ENCODE measurements around the gene FGF12. TPM values are rescaled to one million over a fixed set of nuclear protein-coding genes. Genes with fewer than 3 reads are reported as not detected.

FGF12 gene
- total and polyA plus RNA-seq, 2 experiments from 2014 or later, result 6.0 to 14.3 TPM

DNA sequence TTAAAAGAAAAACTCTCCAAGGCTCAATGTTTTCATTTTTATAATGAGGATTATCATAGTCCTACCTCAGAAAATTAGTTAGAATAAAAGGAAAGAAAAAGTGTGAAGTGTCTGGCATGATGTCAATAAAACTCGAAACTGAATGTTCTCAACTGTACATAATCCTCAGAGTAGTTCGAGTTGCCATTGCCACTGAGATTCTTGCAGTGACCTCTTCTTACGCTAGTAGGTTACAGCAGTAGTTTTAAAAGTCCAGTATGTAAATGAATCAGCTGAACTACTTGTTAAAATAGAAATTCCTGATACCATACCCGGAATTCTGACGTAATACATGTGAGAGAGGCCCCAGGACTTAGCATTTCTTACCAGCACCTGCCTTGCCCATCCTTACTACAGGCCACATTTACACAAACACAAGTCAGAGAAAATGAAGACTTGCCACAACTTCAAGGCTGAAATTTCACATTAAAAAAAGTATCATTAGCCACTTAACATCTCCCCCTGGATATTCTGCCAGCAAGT lies 502.6 kb downstream of the FGF12 start:
- peaks cover 2% of the 10 kb centered on the region for H3K27me3 Mint-ChIP-seq (ENCODE audit: insufficient read depth, low read depth, poor library complexity)
- H3K4me1 ChIP-seq (ENCODE audit: insufficient read depth), result no peaks in the 10 kb centered on the region
- H3K27me3 ChIP-seq (ENCODE audit: insufficient read depth), result no peaks in the 10 kb centered on the region
- ATAC-seq, result no peak
- no peaks in the 10 kb centered on the region for H3F3A ChIP-seq (replicated peaks; ENCODE audit: low read depth)
- no peaks in the 10 kb centered on the region for H3K79me2 ChIP-seq (replicated peaks; ENCODE audit: insufficient read depth)
- H3K27ac ChIP-seq (ENCODE audit: low read depth), result no peak overlapping the region
- no peak for DNase-seq (ENCODE audit: low spot score)
- H3K27ac Mint-ChIP-seq, result no peak overlapping the region
- H3K4me3 ChIP-seq, result no peak overlapping the region
- H3K4me2 ChIP-seq, result no peak overlapping the region
- no peaks in the 10 kb centered on the region for H3K9me2 ChIP-seq (ENCODE audit: insufficient read depth)
- H3K9me3 Mint-ChIP-seq, result no peaks in the 10 kb centered on the region
- TF ChIP-seq EZH2phosphoT487 (IDR thresholded peaks at IDR 0.05; ENCODE audit: unreplicated experiment) (no peak), EZH2 (IDR thresholded peaks at IDR 0.05; ENCODE audit: low read depth, unreplicated experiment) (no peak), STAT1 (IDR thresholded peaks at IDR 0.05; ENCODE audit: unreplicated experiment) (no peak), ZNF331 (CRISPR knock-in tag; IDR thresholded peaks at IDR 0.05; ENCODE audit: low read depth) (no peak), NANOG (IDR thresholded peaks at IDR 0.05; ENCODE audit: borderline replicate concordance) (no peak)
- TF ChIP-seq, protein P1, sequence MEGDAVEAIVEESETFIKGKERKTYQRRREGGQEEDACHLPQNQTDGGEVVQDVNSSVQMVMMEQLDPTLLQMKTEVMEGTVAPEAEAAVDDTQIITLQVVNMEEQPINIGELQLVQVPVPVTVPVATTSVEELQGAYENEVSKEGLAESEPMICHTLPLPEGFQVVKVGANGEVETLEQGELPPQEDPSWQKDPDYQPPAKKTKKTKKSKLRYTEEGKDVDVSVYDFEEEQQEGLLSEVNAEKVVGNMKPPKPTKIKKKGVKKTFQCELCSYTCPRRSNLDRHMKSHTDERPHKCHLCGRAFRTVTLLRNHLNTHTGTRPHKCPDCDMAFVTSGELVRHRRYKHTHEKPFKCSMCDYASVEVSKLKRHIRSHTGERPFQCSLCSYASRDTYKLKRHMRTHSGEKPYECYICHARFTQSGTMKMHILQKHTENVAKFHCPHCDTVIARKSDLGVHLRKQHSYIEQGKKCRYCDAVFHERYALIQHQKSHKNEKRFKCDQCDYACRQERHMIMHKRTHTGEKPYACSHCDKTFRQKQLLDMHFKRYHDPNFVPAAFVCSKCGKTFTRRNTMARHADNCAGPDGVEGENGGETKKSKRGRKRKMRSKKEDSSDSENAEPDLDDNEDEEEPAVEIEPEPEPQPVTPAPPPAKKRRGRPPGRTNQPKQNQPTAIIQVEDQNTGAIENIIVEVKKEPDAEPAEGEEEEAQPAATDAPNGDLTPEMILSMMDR (conservative IDR thresholded peaks at IDR 0.05; ENCODE audit: low read depth in 2 of 2), result no peak
- no peaks in the 10 kb centered on the region for H3K36me3 Mint-ChIP-seq (ENCODE audit: low read depth)
- H3K4me3 Mint-ChIP-seq, result no peak overlapping the region
- H3K36me3 ChIP-seq (ENCODE audit: insufficient read depth), result no peaks in the 10 kb centered on the region
- no peak overlapping the region for H2AFZ ChIP-seq
- H3K4me1 Mint-ChIP-seq, result peaks cover 5% of the 10 kb centered on the region; the same call in 2 of the 3 replicates
- no peaks in the 10 kb centered on the region for H4K20me1 ChIP-seq (replicated peaks; ENCODE audit: insufficient read depth)

- H3K27ac ChIP-seq (ENCODE audit: low read depth), result no peak overlapping the region
- H3K36me3 ChIP-seq (ENCODE audit: insufficient read depth), result no peaks in the 10 kb centered on the region
- H3K4me3 ChIP-seq, result no peak overlapping the region
- DNase-seq (ENCODE audit: low spot score) (no peak), ATAC-seq (no peak)
- H3K9me2 ChIP-seq (ENCODE audit: insufficient read depth), result no peaks in the 10 kb centered on the region
- H3K27me3 ChIP-seq (ENCODE audit: insufficient read depth), result no peaks in the 10 kb centered on the region
- no peaks in the 10 kb centered on the region for H4K20me1 ChIP-seq (replicated peaks; ENCODE audit: insufficient read depth)
- no peaks in the 10 kb centered on the region for H3K79me2 ChIP-seq (replicated peaks; ENCODE audit: insufficient read depth)
- peaks cover 2% of the 10 kb centered on the region for H3K27me3 Mint-ChIP-seq (ENCODE audit: insufficient read depth, low read depth, poor library complexity)
- no peak overlapping the region for H3K27ac Mint-ChIP-seq
- H3K4me2 ChIP-seq, result no peak overlapping the region
- H3K9me3 Mint-ChIP-seq, result no peaks in the 10 kb centered on the region
- no peak overlapping the region for H3K4me3 Mint-ChIP-seq
- H3F3A ChIP-seq (replicated peaks; ENCODE audit: low read depth), result no peaks in the 10 kb centered on the region
- H3K36me3 Mint-ChIP-seq (ENCODE audit: low read depth), result no peaks in the 10 kb centered on the region
- H2AFZ ChIP-seq, result no peak overlapping the region
- peaks cover 5% of the 10 kb centered on the region; the same call in 2 of the 3 replicates for H3K4me1 Mint-ChIP-seq
- no peaks in the 10 kb centered on the region for H3K4me1 ChIP-seq (ENCODE audit: insufficient read depth)
- TF ChIP-seq POLR2AphosphoS5 (IDR thresholded peaks at IDR 0.05; ENCODE audit: low read depth), result no peak
- no peak for TF ChIP-seq ZNF331 (CRISPR knock-in tag; IDR thresholded peaks at IDR 0.05; ENCODE audit: low read depth)
- TF ChIP-seq REST (IDR thresholded peaks at IDR 0.05; ENCODE audit: unreplicated experiment), result no peak
- no peak for TF ChIP-seq ETS1 (IDR thresholded peaks at IDR 0.05)
- TF ChIP-seq CREB1 (CRISPR knock-in tag; IDR thresholded peaks at IDR 0.05; ENCODE audit: low read depth), result no peak
- no peak for TF ChIP-seq NANOG (IDR thresholded peaks at IDR 0.05; ENCODE audit: borderline replicate concordance)
Observed at GRCh38 chr3:192223815-192224214, 503.5 kb downstream of the FGF12 start.
